ENCODE measurements around the gene CLEC14A.
A peak's percentile ranks its signal among the peaks of the same experiment; 100 is the strongest.

CLEC14A gene, protein sequence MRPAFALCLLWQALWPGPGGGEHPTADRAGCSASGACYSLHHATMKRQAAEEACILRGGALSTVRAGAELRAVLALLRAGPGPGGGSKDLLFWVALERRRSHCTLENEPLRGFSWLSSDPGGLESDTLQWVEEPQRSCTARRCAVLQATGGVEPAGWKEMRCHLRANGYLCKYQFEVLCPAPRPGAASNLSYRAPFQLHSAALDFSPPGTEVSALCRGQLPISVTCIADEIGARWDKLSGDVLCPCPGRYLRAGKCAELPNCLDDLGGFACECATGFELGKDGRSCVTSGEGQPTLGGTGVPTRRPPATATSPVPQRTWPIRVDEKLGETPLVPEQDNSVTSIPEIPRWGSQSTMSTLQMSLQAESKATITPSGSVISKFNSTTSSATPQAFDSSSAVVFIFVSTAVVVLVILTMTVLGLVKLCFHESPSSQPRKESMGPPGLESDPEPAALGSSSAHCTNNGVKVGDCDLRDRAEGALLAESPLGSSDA

DNA sequence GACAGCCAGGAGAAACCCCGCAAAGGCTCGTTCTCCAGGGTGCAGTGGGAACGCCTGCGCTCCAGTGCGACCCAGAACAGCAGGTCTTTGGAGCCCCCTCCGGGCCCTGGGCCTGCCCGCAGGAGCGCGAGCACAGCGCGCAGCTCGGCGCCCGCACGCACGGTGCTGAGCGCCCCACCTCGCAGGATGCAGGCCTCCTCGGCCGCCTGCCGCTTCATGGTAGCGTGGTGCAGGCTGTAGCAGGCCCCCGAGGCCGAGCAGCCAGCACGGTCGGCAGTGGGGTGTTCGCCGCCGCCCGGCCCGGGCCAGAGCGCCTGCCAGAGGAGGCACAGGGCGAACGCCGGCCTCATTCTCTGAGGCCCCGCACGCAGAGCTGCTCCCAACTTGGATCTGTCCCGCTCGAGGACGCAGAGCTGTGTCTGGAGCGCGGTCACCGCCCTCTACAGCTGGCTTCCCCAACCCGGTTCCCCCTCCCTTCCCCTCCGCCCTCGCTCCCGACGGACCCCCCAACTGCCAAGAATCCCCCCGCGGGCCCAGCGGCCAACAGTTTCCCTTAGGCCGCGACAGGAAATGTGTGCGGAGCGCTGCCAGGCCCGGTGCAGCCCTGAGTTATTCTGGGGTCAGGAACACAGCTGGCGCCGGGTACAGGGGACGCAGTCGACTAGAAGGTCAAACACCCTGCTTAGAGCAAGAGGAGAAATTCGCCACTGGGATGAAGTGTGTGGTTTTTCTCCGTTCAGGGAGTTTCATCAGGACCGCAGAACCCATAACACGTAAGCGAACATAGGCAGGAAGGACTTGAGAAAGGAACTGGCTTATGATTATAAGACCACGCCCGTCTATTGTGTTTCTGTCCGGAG lies at the start of gene CLEC14A:
Gene CLEC14A (minus strand): TSS at position 421 of the 860 bp plus-strand sequence. CDS start 71 bp downstream, at position 350.
- DNase-seq: no peak

DNA sequence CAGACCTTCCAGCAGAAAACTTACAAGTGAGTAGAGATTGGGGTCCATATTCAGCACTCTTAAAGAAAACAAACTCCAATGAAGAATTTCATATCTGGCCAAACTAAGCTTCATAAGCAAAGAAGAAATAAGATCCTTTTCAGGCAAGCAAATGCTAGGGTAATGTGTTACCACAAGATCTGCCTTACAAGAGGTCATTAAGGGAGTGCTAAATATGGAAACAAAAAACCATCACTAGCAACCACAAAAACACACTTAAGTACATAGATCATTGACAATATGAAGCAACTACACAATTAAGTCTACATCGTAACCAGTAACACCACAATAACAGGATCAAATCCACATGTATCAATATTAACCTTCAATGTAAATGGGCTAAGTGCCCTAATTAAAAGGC lies 47.1 kb upstream of the CLEC14A start:
- no peak for DNase-seq

DNA sequence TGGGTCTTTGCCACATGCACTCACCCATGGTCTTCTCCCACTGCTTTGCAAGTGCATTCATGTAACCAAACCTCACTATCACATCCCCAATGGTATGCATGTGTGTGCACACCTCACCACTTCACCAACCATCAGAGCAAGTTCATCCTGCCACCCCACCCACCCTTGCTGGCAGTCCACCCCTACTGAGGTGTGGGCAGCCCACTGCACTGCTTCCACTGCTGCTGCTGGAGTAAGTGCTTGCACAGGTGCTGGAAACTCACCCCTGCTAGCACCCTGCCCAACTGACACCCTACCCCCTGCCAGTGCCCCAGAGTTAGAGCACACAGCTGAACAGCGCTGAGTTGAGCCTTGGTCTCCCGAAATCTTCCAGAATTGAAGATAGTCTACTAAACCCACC lies 46.1 kb upstream of the CLEC14A start:
- no peak for DNase-seq

DNA sequence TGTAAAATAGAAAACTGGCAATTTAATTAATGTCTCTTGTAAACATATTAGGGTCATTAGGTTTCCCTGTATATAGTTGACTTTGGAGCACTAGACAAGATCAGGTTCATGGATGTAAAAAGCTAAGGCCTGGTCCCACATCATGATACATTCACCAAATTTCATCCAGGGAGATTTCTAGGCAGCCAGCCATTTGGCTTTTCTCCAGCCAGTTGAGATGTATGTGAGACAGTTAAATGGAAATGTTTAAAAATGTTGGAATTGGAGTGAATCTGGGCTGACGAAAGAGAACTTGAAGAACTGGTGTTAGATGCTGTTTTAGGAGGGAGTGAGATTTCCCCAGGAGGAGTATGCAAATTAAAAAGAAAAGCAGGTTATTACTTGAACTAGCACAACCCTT lies 41.8 kb upstream of the CLEC14A start:
- DNase-seq: no peak

DNA sequence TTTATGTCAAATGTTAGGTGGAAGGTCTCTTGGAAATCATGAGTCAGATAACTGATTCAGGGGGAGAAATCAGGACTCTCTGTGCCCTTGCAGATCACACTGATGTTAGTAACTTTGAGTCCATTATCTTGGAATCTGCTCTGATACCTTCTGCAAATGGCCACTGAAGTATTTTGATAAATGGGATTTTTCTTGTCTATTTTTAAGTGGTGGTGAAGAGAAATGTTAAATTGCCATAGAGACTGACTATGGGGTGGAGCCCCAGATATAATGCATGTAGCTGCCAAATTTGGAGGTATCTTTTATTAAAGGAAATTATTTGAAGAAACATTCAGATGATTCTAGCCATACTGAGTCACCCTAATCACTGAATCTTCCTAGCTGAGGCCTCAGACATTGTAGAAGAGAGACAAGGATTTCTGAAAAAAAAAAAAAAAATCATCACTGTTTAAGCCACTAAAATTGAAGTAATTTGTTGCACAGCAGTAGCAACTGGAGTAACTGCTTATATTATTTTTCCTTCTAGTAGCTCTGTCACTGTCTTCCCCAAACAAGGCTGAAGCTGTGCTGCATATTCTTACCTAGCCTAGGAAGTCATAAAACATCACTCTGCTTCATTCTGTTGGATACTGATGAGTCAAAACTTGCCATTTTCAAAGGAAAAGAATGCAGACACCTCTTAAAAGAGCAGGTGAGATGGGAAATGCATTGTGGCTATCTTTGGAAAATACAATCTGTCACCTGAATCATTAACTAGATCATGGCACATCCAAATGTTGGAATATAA lies 36.0 kb upstream of the CLEC14A start:
- no peak for DNase-seq

DNA sequence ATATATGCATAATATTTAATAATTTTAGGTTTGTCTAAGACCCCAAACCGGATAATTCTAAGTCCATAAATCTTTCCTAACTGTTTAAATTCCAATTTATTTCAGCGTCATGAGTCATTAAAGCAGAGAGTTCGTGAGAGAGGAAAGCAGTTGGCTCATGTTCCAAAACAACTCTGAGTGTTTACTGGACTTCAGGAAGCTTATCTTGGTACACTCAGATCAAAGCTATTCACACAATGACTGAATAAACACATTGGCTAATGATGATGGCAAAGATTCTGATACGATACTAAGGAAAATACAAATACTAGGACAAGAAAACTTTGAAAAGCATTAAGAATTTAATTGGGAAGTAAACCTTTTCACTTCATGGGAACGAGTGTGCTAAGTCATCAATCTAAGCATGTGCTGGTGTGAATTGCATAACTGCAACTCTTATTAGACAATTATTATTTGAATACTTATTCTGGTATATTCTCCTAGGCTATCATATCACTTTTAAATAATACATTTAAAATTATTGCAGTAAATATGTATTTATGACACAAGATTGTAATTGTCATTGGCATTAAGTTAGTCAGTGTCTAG lies 34.8 kb upstream of the CLEC14A start:
- peak; percentile 50 for DNase-seq

DNA sequence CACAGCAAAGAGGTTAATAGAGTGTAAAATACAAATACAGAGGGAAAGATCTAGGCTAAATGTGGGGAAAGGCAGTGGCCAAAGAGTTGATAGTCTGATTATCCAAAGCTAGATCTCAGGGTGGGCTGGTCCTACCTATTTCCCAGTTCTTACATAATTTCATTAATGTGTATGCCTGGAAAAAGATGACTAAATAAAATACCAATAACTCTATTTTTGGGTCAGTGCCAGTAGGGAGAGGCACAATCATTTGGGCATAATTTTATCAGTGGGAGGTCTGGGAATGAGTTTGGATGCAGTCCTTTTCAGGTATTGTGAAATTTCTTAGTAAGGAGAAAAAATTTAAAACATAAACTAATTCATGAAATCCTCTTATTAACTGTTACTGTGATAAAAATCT lies 30.6 kb upstream of the CLEC14A start:
- DNase-seq: no peak

DNA sequence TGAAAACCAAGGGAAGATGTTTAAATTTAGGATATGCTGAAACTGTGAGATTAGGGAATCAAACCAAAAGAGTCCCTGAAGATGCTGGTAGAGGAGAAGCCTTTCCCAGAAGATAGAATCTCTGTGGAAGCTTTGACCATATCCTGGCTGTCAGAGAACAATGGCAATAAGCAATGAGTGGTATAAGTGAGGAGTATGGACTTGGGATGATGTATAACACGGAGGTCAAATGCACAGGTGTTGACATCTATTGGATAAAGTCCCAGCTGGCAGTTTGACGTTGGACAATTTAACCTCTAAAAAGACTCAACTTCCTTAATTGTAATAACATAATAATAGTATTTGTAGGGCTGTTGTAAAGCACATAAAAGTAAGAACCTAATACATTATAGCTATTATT lies 30.1 kb upstream of the CLEC14A start:
- no peak for DNase-seq

DNA sequence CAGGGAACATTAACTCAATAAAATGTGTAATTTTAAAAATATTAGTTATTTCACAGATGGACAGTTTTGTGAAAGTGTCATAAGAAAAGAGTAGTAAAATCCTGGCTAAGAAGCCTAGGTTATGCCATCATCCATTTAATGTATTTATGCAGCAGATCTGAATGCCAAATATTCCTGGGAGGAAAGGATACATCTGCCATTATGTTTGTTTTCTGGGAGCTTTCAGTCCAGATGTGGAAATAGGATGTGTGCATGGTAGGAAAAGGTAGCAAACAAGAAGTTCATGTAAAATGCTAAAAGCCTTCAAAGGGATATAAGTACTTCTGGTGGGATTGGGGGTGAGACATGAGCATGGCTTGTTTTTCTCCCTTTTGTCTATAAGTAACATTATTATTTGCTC lies 27.0 kb upstream of the CLEC14A start:
- DNase-seq: no peak

DNA sequence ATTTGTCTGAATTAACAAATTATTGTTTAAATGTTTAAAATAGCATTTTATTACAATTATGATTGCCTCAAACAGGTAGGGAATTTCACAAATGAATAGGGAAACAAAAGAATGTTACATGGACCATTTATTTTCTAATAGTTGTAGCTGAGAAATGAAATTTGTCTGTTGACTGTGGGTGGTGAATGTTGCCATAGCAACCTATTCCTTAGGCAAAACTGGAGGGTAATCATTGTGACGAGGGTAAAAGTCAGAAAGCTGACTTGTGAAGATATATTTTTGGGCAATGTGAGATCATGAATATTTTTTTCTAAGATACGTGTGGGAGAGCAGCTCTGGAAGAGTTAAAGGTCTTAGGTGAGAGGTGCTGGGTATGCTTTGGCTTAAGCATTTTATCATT lies 24.2 kb upstream of the CLEC14A start:
- no peak for DNase-seq

DNA sequence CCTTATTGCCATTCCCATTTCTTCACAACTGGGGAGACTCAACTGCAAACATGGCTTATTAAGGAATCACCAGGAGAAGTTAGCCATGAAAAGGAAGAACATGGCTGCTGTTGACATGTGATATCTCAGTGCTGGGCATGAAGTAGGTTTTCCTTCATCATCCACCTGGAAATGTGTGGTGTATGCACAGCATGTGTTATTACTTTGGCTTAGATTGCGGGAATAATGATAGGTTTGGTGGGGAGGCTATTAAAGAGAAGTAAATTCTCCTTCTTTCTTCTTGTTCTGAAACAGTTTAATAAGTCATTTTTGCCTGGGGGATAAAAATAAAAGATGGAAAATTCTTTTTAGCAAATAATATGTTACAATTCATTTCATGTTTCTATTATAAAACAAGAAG lies 23.7 kb upstream of the CLEC14A start:
- no peak for DNase-seq

DNA sequence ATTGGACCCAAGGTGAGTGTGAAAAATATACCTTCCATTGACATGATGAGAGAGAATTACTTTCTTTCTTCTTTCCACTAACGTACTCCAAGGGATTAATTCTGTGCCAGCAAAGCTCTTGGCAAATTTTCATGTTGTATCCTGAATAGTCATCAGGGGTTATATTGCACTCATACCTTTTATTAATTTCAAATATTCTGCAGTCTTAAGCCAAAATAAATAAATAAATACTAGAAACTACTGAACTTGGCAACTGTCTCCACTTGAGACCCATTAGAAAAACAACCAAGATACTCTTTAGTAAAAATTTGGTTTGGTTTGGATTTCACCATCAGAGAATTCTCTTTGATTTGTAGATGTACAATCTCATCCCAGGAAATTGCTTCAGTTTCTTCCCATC lies 22.1 kb upstream of the CLEC14A start:
- no peak for DNase-seq

DNA sequence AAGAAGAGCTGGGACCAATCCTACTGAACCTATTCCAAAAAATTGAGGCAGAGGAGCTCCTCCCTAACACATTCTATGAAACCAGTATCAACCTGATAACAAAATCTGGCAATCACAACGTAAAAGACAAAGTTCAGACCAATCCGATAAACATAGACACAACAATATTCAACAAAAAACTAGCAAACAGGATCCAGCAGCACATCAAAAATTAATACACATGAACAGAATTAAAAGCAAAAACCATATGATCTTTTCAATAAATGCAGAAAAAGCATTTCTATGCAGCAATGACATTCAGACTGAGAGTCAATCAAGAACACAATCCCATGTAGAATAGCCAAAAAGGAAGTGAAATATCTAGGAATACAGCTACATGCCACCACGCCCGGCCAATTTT lies 7.0 kb upstream of the CLEC14A start:
- DNase-seq: no peak

DNA sequence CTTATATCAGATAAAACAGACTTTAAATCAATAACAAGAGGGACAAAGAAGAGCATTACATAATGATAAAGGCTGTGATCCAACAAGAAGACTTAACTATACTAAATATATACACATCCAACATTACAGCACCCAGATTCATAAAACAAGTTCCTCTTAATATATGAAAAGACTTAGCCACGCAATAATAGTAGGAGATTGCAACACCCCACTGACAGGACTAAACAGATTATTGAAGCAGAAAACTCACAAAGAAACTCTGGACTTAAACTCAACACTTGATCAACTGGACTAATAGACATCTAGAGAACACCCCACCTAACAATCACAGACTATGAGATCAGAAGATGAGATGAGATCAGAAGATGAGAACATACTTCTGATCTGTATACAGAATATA lies 5.7 kb upstream of the CLEC14A start:
- DNase-seq: no peak

DNA sequence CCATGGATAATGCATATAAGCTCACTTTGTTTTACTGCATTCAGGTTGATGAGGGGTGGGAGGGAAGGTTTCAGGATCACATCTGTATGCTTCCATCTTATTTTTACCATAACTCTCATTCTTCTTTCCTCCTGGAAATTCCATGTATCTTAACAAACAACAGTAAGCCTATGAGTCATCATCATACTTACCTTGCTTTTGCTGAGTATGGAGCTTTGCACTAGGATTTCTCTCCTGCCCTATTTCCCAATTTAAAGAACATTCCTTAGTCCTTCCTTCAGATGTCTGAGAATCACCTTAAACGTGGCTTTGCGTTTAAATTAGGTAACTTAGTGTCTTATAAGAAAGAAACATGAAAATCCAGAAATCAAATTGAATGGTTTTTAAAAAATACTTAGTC lies 1.6 kb upstream of the CLEC14A start:
- DNase-seq: no peak

DNA sequence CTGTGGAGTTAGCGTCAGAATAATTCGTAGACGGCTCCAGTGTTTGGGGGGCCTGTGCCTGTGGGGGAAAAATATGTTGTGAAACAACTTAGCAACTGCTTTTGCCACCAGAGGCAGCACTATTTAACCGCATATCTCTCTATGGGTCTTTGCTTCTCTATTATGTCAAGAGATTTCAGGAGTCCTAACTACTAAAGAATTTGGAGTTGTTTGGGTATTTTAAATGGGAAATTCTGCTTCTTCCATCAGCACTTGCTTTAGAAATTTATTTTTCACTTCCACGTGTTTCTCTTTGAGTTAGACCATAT lies 594 bp upstream of the CLEC14A start:
- DNase-seq: no peak

DNA sequence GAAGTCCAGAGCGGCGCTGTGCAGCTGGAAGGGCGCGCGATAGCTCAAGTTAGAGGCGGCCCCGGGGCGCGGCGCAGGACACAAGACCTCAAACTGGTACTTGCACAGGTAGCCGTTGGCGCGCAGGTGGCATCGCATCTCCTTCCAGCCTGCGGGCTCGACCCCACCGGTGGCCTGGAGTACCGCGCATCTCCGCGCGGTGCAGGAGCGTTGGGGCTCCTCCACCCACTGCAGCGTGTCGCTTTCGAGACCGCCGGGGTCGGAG lies 553 bp downstream of the CLEC14A start:
- DNase-seq: no peak

DNA sequence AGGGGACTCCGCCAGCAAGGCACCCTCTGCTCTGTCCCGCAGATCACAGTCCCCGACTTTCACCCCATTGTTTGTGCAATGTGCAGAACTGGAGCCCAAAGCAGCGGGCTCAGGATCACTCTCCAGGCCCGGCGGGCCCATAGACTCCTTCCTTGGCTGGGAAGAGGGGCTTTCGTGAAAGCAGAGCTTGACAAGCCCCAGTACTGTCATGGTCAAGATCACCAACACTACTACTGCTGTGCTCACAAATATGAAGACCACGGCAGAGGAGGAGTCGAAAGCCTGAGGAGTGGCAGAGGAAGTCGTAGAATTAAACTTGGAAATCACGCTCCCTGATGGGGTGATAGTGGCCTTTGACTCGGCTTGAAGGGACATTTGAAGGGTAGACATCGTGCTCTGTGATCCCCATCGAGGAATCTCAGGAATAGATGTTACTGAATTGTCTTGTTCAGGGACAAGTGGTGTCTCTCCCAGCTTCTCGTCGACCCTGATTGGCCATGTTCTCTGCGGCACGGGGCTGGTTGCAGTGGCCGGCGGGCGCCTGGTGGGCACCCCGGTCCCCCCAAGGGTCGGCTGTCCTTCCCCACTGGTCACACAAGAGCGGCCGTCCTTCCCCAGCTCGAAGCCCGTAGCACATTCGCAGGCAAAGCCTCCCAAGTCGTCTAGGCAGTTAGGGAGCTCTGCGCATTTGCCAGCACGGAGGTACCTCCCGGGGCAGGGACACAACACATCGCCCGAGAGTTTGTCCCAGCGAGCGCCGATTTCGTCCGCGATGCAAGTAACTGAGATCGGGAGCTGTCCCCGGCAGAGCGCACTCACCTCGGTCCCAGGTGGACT lies 1.1 kb downstream of the CLEC14A start:
- DNase-seq: no peak

DNA sequence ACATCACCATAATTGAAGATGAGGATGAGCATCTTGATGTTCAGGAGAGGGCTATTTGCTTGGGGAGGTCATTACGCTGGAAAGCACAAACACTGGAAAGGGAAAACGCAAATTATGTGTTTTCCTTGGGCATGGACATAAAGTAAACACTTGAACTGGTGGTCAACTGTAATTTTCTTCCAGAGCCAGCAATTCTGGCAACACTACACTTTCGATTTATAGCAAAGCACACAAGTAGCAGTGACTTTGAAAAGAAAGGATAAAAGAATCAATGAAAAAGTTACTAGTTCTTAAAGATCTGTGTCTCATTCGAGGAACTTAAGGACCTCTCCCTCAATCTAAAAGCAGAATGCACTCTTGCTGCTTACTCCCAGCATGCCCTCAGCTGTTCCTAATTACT lies 2.2 kb downstream of the CLEC14A start:
- peak; percentile 17 for DNase-seq

DNA sequence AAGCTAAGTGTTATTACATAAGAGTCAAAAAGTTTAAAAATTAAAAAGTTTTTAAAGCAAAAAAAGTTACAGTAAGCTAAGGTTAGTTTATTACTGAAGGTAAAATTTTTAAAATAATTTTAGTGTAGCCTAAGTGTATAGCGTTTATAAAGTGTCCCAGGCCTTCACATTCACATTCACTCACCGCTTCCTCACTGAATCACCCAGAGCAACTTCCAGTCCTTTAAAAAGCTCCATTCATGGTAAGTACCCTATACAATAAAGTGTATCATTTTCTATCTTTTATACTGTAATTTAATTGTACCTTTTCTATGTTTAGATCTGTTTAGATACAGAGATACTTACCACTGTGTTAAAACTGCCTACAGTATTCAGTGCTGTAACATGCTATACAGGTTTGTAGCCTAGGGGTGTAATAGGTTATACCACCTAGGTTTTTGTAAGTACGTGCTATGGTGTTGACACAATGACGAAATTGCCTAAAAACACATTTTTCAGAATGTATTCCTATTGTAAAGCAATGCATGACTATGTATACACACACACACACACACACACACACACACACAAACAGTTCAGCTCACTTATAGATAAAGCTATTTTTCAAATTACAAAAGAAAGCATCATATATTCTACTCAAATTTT lies 3.7 kb downstream of the CLEC14A start:
- no peak for DNase-seq

DNA sequence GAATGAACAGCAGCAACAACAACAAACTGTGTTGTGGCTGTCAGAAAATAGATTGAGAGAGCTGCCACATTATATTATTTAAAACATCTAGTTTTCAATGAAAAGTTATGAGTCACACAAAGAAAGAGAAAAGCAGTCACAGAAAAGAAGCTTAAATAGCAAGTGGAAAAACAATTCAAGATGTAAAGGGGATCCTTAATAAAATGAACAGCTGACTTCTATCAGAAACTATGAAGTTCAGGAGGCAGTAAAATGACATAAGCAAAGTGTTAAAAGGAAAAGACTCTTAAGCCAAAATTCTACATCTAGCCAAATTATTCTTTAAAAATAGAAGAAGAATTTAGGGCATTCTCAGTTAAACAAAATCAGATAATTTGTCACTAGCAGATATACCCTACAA lies 5.6 kb downstream of the CLEC14A start:
- no peak for DNase-seq

Data from NCI-H774 (cell line).